ENCODE data around the gene NCEH1. TPM values are rescaled to one million over a fixed set of nuclear protein-coding genes. Genes with fewer than 3 reads are reported as not detected.

NCEH1 gene
- polyA plus RNA-seq, 3 donors: 8.6 to 23.9 (median 20.7) TPM

DNA sequence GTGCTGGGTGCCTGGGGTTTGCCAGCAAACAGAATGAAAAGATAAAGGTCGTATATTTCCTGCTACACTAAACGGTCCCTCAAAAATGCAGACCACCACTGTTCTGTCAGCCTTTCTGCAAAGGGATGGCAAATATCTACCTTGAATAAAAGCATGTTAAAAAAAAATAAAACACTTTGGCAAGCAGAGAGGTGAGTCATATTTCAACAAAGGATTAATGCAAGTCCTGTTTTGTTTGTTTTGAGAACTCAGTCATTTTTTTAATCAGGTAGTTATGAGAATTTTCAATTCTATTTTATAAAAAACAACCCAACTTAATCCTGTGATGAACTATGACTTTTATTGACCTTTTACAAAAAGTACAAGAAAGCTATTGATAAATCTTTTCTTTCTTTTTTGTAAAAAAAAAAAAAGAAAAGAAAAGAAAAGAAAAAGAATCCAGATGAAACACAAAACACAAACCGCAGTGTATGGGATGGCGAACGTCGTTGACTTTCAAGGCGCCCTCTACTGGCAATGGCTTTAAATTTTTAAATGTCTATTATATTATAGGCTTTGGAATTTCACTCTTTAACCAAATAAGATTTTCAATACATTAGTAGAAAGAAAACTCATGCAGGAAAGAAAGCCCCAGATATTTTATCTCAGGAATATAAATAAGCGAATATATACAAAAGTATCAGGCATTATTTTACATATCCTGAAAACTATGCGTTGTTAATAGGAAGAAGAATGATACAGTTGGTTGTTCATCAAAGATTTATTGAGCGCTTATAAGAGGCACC, 87.8 kb downstream of the NCEH1 start:
- Mint-ChIP-seq H3K27ac (peak overlapping the region in 2 of 7 donors; percentile 35 to 42), H3K4me1 (peaks cover 25% of the 10 kb centered on the region), H3K4me3 (no peak overlapping the region), H3K36me3 (no peaks in the 10 kb centered on the region), H3K27me3 (ENCODE audit: low read depth in 3 of 3) (peaks cover 0 to 8% (median 0%) of the 10 kb centered on the region in 3 donors), H3K9me3 (no peaks in the 10 kb centered on the region)
- peak; percentile 91 for TF ChIP-seq CTCF (IDR thresholded peaks at IDR 0.05)
- H3K27ac ChIP-seq (ENCODE audit: low read depth in 1 of 2, low read length in 2 of 2): no peak overlapping the region
- peak in 2 of 3 donors; percentile 34 to 48 for DNase-seq
- WGBS (ENCODE audit: insufficient coverage): no CpG with 5 or more reads among the region's 10 CpGs
- no peaks in the 10 kb centered on the region for H3K9me3 ChIP-seq (replicated peaks in 1 of 2; ENCODE audit: control insufficient read depth in 1 of 2, insufficient read depth in 1 of 2, low read length in 2 of 2)
- no peak overlapping the region for H3K9ac ChIP-seq (ENCODE audit: insufficient read depth, low read length, poor library complexity, severe bottlenecking)
- no peaks in the 10 kb centered on the region for H4K20me1 ChIP-seq (ENCODE audit: insufficient read depth, low read length)
- H3K4me3 ChIP-seq (replicated peaks in 1 of 3; ENCODE audit: low read depth in 2 of 3, low read length in 3 of 3): no peak overlapping the region
- intact Hi-C loops (cut with micrococcal nuclease): no loop called here
- H3K4me2 ChIP-seq (replicated peaks; ENCODE audit: extremely low read depth, low read length, poor library complexity, severe bottlenecking): no peak overlapping the region
- peaks cover 28 to 29% of the 10 kb centered on the region in 2 donors for H3K4me1 ChIP-seq (ENCODE audit: control insufficient read depth in 1 of 2, insufficient read depth in 2 of 2, low read length in 2 of 2)
- no peaks in the 10 kb centered on the region for H3K36me3 ChIP-seq (replicated peaks in 1 of 2; ENCODE audit: control insufficient read depth in 1 of 2, insufficient read depth in 2 of 2, low read length in 2 of 2)
- no peak overlapping the region for H2AFZ ChIP-seq (ENCODE audit: insufficient read depth, low read depth, low read length, poor library complexity, severe bottlenecking)
- H3K79me2 ChIP-seq (ENCODE audit: insufficient read depth, low read length): no peaks in the 10 kb centered on the region
- no peaks in the 10 kb centered on the region for H3K27me3 ChIP-seq (ENCODE audit: control insufficient read depth in 2 of 2, insufficient read depth in 2 of 2, low read length in 2 of 2)

DNA sequence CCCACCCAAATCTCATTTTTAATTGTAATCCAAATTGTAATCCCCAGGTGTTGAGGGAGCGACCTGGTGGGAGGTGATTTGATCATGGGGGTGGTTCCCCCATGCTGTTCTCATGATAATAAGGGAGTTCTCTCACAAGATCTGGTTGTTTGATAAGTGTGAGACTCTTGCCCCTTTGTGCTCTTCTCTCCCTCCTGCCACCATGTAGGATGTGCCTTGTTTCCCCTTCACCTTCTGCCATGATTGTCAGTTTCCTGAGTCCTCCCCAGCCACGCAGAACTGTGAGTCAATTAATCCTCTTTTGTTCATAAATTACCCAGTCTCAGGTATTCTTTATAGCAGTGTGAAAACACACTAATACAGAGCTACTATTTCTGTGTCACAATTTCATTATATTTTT, 88.7 kb downstream of the NCEH1 start:
- no peak overlapping the region for H3K9ac ChIP-seq (ENCODE audit: insufficient read depth, low read length, poor library complexity, severe bottlenecking)
- Mint-ChIP-seq H3K27me3 (ENCODE audit: low read depth in 3 of 3) (peaks cover 0 to 8% (median 0%) of the 10 kb centered on the region in 3 donors), H3K27ac (no peak overlapping the region), H3K4me1 (peaks cover 22% of the 10 kb centered on the region), H3K9me3 (no peaks in the 10 kb centered on the region), H3K4me3 (no peak overlapping the region), H3K36me3 (no peaks in the 10 kb centered on the region)
- no peaks in the 10 kb centered on the region for H4K20me1 ChIP-seq (ENCODE audit: insufficient read depth, low read length)
- no peak overlapping the region for H3K27ac ChIP-seq (ENCODE audit: low read depth in 1 of 2, low read length in 2 of 2)
- WGBS (ENCODE audit: insufficient coverage): no CpG with 5 or more reads among the region's 2 CpGs
- no peak for TF ChIP-seq CTCF (IDR thresholded peaks at IDR 0.05)
- H3K36me3 ChIP-seq (replicated peaks in 1 of 2; ENCODE audit: control insufficient read depth in 1 of 2, insufficient read depth in 2 of 2, low read length in 2 of 2): no peaks in the 10 kb centered on the region
- DNase-seq: no peak
- intact Hi-C loops (cut with micrococcal nuclease): no loop called here
- peaks cover 21 to 22% of the 10 kb centered on the region in 2 donors for H3K4me1 ChIP-seq (ENCODE audit: control insufficient read depth in 1 of 2, insufficient read depth in 2 of 2, low read length in 2 of 2)
- H3K4me2 ChIP-seq (replicated peaks; ENCODE audit: extremely low read depth, low read length, poor library complexity, severe bottlenecking): no peak overlapping the region
- H3K79me2 ChIP-seq (ENCODE audit: insufficient read depth, low read length): no peaks in the 10 kb centered on the region
- H3K4me3 ChIP-seq (replicated peaks in 1 of 3; ENCODE audit: low read depth in 2 of 3, low read length in 3 of 3): no peak overlapping the region
- H3K9me3 ChIP-seq (replicated peaks in 1 of 2; ENCODE audit: control insufficient read depth in 1 of 2, insufficient read depth in 1 of 2, low read length in 2 of 2): no peaks in the 10 kb centered on the region
- no peak overlapping the region for H2AFZ ChIP-seq (ENCODE audit: insufficient read depth, low read depth, low read length, poor library complexity, severe bottlenecking)
- H3K27me3 ChIP-seq (ENCODE audit: control insufficient read depth in 2 of 2, insufficient read depth in 2 of 2, low read length in 2 of 2): no peaks in the 10 kb centered on the region

Data from CD14-positive monocyte (primary cell).